Sciatic nerve (tissue), 2 donors: ENCODE results near the gene HS3ST3B1. TPM values are rescaled to one million over a fixed set of nuclear protein-coding genes. Genes with fewer than 3 reads are reported as not detected.

Experiments used
- ATAC-seq: fragments of 200-7000 bp; cut with Tn5 transposase; one replicate; pipeline ENCODE4 v1.9.1; 2020; ENCODE audit warnings: mild to moderate bottlenecking, moderate library complexity
- DNase-seq: peaks from one replicate; pipeline ENCODE4 v3.0.0-alpha.2; 2020; ENCODE audit warnings: low spot score
- intact Hi-C: fragments of 100-400 bp; cut with DNase I; formaldehyde crosslinking; loops from one replicate; pipeline ENCODE4 v1.14.2; 2022
- total RNA-seq: library from RNA; stranded (reverse); fragmentation: NEBNext Ultra II Directional; extraction: Animal tissue kit (Norgen Biotek cat#: 25700); gene quantifications from one replicate; pipeline ENCODE4 v1.2.1, GENCODE V29; 2021
- donor health status: DM: no; HTN: no; CAD: no.
- donor health status: DM: no; HTN: no; CAD: no.

Gene HS3ST3B1
- 1.2 TPM for total RNA-seq

GRCh38 chr17:14300575-14301278 is at the start of gene HS3ST3B1:
TSS of gene HS3ST3B1 (plus strand) at chr17:14301081. CDS start at chr17:14301519, 438 bp downstream.
- DNase-seq: peak; percentile 93
- intact Hi-C loops: no loop called here
- peak; percentile 95 for ATAC-seq

- DNase-seq (no peak), ATAC-seq (no peak)
- intact Hi-C loops: no loop called here
Observed at GRCh38 chr17:14261406-14261805, 39.5 kb upstream of the HS3ST3B1 start.

GRCh38 chr17:14268264-14268663 is 32.6 kb upstream of the HS3ST3B1 start:
- ATAC-seq: no peak
- DNase-seq: no peak
- intact Hi-C loops: no loop called here

GRCh38 chr17:14269473-14269872 is 31.4 kb upstream of the HS3ST3B1 start:
- intact Hi-C loops: no loop called here
- no peak for ATAC-seq
- no peak for DNase-seq

GRCh38 chr17:14270508-14270907 is 30.4 kb upstream of the HS3ST3B1 start:
- intact Hi-C loops: no loop called here
- DNase-seq (no peak), ATAC-seq (no peak)

GRCh38 chr17:14276535-14277250 is 24.2 kb upstream of the HS3ST3B1 start:
- ATAC-seq (no peak), DNase-seq (no peak)
- intact Hi-C loops: no loop called here

GRCh38 chr17:14281530-14281929 is 19.4 kb upstream of the HS3ST3B1 start:
- no peak for DNase-seq
- no peak for ATAC-seq
- intact Hi-C loops: no loop called here

GRCh38 chr17:14282726-14283125 is 18.2 kb upstream of the HS3ST3B1 start:
- ATAC-seq: no peak
- intact Hi-C loops: no loop called here
- no peak for DNase-seq

GRCh38 chr17:14289162-14289561 is 11.7 kb upstream of the HS3ST3B1 start:
- intact Hi-C loops: no loop called here
- ATAC-seq: no peak
- no peak for DNase-seq

GRCh38 chr17:14294876-14295275 is 6.0 kb upstream of the HS3ST3B1 start:
- no peak for ATAC-seq
- intact Hi-C loops: loop anchor here (10.0 kb wide), 1 partner anchor 700 kb away; no protein-coding TSS in a partner anchor
- no peak for DNase-seq

- DNase-seq: no peak
- intact Hi-C loops: loop anchor here (10.0 kb wide), 1 partner anchor 701 kb away; no protein-coding TSS in a partner anchor
- no peak for ATAC-seq
Observed at GRCh38 chr17:14295676-14296075, 5.2 kb upstream of the HS3ST3B1 start.

- intact Hi-C loops: loop anchor here (10.0 kb wide), 1 partner anchor 702 kb away; no protein-coding TSS in a partner anchor
- ATAC-seq (no peak), DNase-seq (no peak)
Observed at GRCh38 chr17:14296166-14296910, 4.5 kb upstream of the HS3ST3B1 start.

- DNase-seq (no peak), ATAC-seq (no peak)
- intact Hi-C loops: loop anchor here (10.0 kb wide), 1 partner anchor 703 kb away; no protein-coding TSS in a partner anchor
Observed at GRCh38 chr17:14297161-14297851, 3.6 kb upstream of the HS3ST3B1 start.

- ATAC-seq (no peak), DNase-seq (no peak)
- intact Hi-C loops: loop anchor here (10.0 kb wide), 1 partner anchor 704 kb away; no protein-coding TSS in a partner anchor
Observed at GRCh38 chr17:14298221-14298946, 2.5 kb upstream of the HS3ST3B1 start.

GRCh38 chr17:14298947-14299279 is 2.0 kb upstream of the HS3ST3B1 start:
- ATAC-seq: no peak
- no peak for DNase-seq
- intact Hi-C loops: loop anchor here (10.0 kb wide), 1 partner anchor 704 kb away; no protein-coding TSS in a partner anchor

- no peak for ATAC-seq
- intact Hi-C loops: loop anchor here (10.0 kb wide), 1 partner anchor 705 kb away; no protein-coding TSS in a partner anchor
- DNase-seq: no peak
Observed at GRCh38 chr17:14299280-14300141, 1.4 kb upstream of the HS3ST3B1 start.
